Loucy (cell line): ENCODE measurements around the gene CLEC18B.

Source experiments
- EZH2phosphoT487 ChIP-seq: fragments of 200-600 bp; IDR thresholded peaks from 2 replicates; pipeline ENCODE4 v1.6.1; 2018; ENCODE audit warnings: antibody characterized with exemption, mild to moderate bottlenecking, moderate library complexity, borderline replicate concordance
- TF ChIP-seq, protein P1 (sequence below): fragments of 200-600 bp; sonication (generic); conservative IDR thresholded peaks from 2 replicates; pipeline ENCODE4 v1.5.1; 2014; ENCODE audit warnings: mild to moderate bottlenecking, antibody characterized with exemption, low read length

DNA sequence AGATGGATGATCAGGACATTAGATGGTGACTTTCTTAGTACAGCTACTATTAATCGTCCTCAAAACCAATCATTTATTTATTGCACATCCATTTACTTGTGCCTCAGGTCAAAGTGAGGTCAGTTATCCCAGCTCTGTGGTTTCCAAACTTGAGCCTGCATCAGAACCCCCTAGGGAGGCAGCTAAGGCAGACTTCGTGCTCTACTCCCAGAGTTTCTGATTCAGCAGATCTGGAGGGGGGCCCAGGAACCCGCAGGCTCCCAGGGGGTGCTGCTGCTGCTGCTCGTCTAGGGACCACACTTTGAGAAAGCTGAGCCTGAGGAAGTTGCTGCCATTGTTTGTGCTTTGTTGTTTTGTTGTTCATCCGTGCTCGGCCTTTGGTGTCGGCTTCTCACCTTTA lies 44.0 kb upstream of the CLEC18B start:
- TF ChIP-seq, protein P1, sequence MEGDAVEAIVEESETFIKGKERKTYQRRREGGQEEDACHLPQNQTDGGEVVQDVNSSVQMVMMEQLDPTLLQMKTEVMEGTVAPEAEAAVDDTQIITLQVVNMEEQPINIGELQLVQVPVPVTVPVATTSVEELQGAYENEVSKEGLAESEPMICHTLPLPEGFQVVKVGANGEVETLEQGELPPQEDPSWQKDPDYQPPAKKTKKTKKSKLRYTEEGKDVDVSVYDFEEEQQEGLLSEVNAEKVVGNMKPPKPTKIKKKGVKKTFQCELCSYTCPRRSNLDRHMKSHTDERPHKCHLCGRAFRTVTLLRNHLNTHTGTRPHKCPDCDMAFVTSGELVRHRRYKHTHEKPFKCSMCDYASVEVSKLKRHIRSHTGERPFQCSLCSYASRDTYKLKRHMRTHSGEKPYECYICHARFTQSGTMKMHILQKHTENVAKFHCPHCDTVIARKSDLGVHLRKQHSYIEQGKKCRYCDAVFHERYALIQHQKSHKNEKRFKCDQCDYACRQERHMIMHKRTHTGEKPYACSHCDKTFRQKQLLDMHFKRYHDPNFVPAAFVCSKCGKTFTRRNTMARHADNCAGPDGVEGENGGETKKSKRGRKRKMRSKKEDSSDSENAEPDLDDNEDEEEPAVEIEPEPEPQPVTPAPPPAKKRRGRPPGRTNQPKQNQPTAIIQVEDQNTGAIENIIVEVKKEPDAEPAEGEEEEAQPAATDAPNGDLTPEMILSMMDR = no peak
- no peak for TF ChIP-seq EZH2phosphoT487
